Left lobe of liver (tissue), 2 donors: ENCODE measurements around the gene HDHD2. TPM values are rescaled to one million over a fixed set of nuclear protein-coding genes. Genes with fewer than 3 reads are reported as not detected.
A peak's percentile ranks its signal among the peaks of the same experiment; 100 is the strongest.
"Not testable (repeated sequence)": the region's sequence is repeated elsewhere in the genome, so short reads cannot be mapped to it uniquely, and the experiment has no call there.

Experiments used
- ATAC-seq: fragments of 200-7000 bp; cut with Tn5 transposase; one replicate; pipeline ENCODE4 v1.9.1; 2020; ENCODE audit warnings: mild to moderate bottlenecking, moderate library complexity
- DNase-seq: peaks from one replicate; pipeline ENCODE4 v3.0.0-alpha.2; 2020; ENCODE audit warnings: low spot score
- total RNA-seq: library from RNA; stranded (reverse); gene quantifications from one replicate; pipeline ENCODE4 v1.2.1, GENCODE V29; 2021
- donor health status: DM: no; HTN: no; CAD: no; lungs with moderate emphysema.
- donor health status: DM: no; HTN: yes; CAD: no.

The HDHD2 gene
- total RNA-seq: 29.7 TPM

GRCh38 chr18:47150029-47150823 is at the start of gene HDHD2:
TSS of gene HDHD2 (minus strand) at chr18:47150500. CDS start at chr18:47136439, 14,061 bp downstream.
- ATAC-seq: peak; percentile 97
- DNase-seq: peak; percentile 91

- not testable (repeated sequence) for ATAC-seq, DNase-seq
These were observed 45.7 kb upstream of the HDHD2 start for GRCh38 chr18:47195961-47196360.

- DNase-seq (no peak), ATAC-seq (no peak)
These were observed 41.7 kb upstream of the HDHD2 start for GRCh38 chr18:47191961-47192360.

GRCh38 chr18:47187721-47188120 is 37.4 kb upstream of the HDHD2 start:
- no peak for DNase-seq
- no peak for ATAC-seq

- no peak for ATAC-seq
These were observed 34.2 kb upstream of the HDHD2 start for GRCh38 chr18:47184419-47185050.

GRCh38 chr18:47182156-47182555 is 31.9 kb upstream of the HDHD2 start:
- not testable (repeated sequence) for DNase-seq, ATAC-seq

More at GRCh38 chr18:47184419-47185050, 34.2 kb upstream of the HDHD2 start:
- no peak for DNase-seq

- no peak for DNase-seq
- ATAC-seq: no peak
These were observed 30.5 kb upstream of the HDHD2 start for GRCh38 chr18:47180765-47181164.

GRCh38 chr18:47179520-47179919 is 29.2 kb upstream of the HDHD2 start:
- DNase-seq: no peak
- ATAC-seq: no peak

GRCh38 chr18:47175898-47176575 is 25.7 kb upstream of the HDHD2 start, which contains the start of gene IER3IP1:
TSS of gene IER3IP1 (minus strand) at chr18:47176364. CDS start at chr18:47176277, 87 bp downstream.
- peak; percentile 94 for DNase-seq

GRCh38 chr18:47175283-47175897 is 25.1 kb upstream of the HDHD2 start:
- ATAC-seq: peak; percentile 29
- no peak for DNase-seq

More at GRCh38 chr18:47175898-47176575, 25.7 kb upstream of the HDHD2 start, which contains the start of gene IER3IP1:
- peak; percentile 98 for ATAC-seq

GRCh38 chr18:47174545-47175116 is 24.3 kb upstream of the HDHD2 start:
- no peak for ATAC-seq
- no peak for DNase-seq

- DNase-seq: no peak
- ATAC-seq: no peak
These were observed 22.2 kb upstream of the HDHD2 start for GRCh38 chr18:47172476-47172875.

GRCh38 chr18:47168913-47169312 is 18.6 kb upstream of the HDHD2 start:
- DNase-seq (no peak), ATAC-seq (no peak)

GRCh38 chr18:47168509-47168908 is 18.2 kb upstream of the HDHD2 start:
- ATAC-seq: no peak
- DNase-seq: no peak

GRCh38 chr18:47166294-47166693 is 16.0 kb upstream of the HDHD2 start:
- no peak for ATAC-seq
- DNase-seq: no peak

GRCh38 chr18:47163241-47163640 is 12.9 kb upstream of the HDHD2 start:
- DNase-seq: no peak
- no peak for ATAC-seq

GRCh38 chr18:47160256-47160655 is 10.0 kb upstream of the HDHD2 start:
- ATAC-seq (no peak), DNase-seq (no peak)

- not testable (repeated sequence) for ATAC-seq, DNase-seq
These were observed 8.1 kb upstream of the HDHD2 start for GRCh38 chr18:47158404-47158803.

- no peak for DNase-seq
- ATAC-seq: no peak
These were observed 1.1 kb upstream of the HDHD2 start for GRCh38 chr18:47151439-47151838.

- peak; percentile 40 for ATAC-seq
- DNase-seq: no peak
These were observed 595 bp upstream of the HDHD2 start for GRCh38 chr18:47150824-47151366.
